ENCODE measurements around the gene MAN2A1.

Gene MAN2A1

DNA sequence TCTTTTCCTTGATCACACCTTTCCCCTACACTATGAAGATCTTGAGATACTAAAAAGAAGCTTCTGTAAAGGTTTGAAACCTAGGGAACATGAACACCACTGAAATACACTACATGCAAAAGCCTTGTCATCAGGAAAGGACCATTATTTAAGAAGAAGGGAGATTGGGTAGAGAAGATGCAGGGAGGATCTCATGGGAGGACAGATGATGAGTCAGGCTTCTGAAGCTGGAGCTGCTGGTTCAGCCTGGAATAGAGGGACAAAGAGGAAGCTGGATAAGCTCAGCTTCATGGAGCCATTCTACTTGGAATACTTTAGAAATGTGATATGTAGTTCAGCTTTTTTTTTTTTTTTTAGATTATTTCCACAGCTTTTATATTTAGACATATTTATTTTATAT, 169.8 kb downstream of the MAN2A1 start:
- H3K27me3 ChIP-seq (replicated peaks; ENCODE audit: control insufficient read depth, insufficient read depth, low read length), result no peaks in the 10 kb centered on the region
- no peak for DNase-seq (ENCODE audit: extremely low read depth, insufficient read length)
- TF ChIP-seq, protein P1, sequence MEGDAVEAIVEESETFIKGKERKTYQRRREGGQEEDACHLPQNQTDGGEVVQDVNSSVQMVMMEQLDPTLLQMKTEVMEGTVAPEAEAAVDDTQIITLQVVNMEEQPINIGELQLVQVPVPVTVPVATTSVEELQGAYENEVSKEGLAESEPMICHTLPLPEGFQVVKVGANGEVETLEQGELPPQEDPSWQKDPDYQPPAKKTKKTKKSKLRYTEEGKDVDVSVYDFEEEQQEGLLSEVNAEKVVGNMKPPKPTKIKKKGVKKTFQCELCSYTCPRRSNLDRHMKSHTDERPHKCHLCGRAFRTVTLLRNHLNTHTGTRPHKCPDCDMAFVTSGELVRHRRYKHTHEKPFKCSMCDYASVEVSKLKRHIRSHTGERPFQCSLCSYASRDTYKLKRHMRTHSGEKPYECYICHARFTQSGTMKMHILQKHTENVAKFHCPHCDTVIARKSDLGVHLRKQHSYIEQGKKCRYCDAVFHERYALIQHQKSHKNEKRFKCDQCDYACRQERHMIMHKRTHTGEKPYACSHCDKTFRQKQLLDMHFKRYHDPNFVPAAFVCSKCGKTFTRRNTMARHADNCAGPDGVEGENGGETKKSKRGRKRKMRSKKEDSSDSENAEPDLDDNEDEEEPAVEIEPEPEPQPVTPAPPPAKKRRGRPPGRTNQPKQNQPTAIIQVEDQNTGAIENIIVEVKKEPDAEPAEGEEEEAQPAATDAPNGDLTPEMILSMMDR (IDR thresholded peaks at IDR 0.05; ENCODE audit: insufficient read depth, low read length, poor library complexity, severe bottlenecking), result no peak
- peaks cover 4% of the 10 kb centered on the region for H3K36me3 ChIP-seq (ENCODE audit: control insufficient read depth, insufficient read depth, low read length)
- H3K4me3 ChIP-seq (replicated peaks; ENCODE audit: low read depth, low read length), result no peak overlapping the region

DNA sequence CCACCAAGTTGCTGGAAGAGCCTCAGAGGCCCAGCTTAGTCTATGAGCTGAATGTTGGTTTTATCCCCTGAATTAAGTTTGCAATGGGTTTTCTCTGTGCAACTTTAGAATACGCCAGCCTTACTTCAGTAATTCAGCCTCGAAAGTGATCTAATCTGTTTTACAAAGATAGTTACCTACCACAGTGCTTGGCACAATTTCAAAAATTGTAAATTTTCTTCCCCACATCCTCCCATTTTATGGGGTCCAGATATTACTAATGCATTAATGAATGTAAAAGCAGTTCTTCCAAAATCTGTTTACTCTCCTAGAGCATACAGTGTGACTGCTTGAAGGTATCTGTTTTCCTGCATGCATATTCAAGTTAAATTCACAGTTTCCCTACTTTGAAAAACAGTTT, 172.6 kb downstream of the MAN2A1 start:
- Histone ChIP-seq H3K4me3 (replicated peaks; ENCODE audit: low read depth, low read length) (no peak overlapping the region), H3K27me3 (replicated peaks; ENCODE audit: control insufficient read depth, insufficient read depth, low read length) (no peaks in the 10 kb centered on the region), H3K36me3 (ENCODE audit: control insufficient read depth, insufficient read depth, low read length) (peaks cover 2% of the 10 kb centered on the region)
- no peak for DNase-seq (ENCODE audit: extremely low read depth, insufficient read length)
- TF ChIP-seq, protein P1 (IDR thresholded peaks at IDR 0.05; ENCODE audit: insufficient read depth, low read length, poor library complexity, severe bottlenecking), result no peak

DNA sequence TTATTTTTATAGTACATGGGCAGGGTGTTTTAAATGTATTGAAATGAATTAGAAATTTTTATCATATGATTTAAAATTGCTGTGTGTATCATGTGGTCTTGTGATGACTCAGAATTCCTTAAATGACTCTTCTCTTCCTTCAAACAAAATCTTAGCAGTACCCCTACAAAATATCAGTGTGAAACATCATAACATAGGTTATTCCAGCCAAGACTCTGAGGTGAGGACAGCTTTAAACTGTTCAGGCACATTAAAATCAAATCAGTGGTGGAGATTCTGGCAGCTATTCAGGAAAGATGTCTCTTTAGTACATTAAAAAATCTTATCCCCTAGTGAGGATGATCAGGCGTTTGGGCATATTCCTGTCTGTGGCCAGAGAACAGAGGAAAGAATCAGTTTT, 174.0 kb downstream of the MAN2A1 start:
- no peak overlapping the region for H3K4me3 ChIP-seq (replicated peaks; ENCODE audit: low read depth, low read length)
- no peaks in the 10 kb centered on the region for H3K27me3 ChIP-seq (replicated peaks; ENCODE audit: control insufficient read depth, insufficient read depth, low read length)
- TF ChIP-seq, protein P1 (IDR thresholded peaks at IDR 0.05; ENCODE audit: insufficient read depth, low read length, poor library complexity, severe bottlenecking), result no peak
- DNase-seq (ENCODE audit: extremely low read depth, insufficient read length), result no peak
- no peaks in the 10 kb centered on the region; the same call in none of the 2 replicates for H3K36me3 ChIP-seq (ENCODE audit: control insufficient read depth, insufficient read depth, low read length)

DNA sequence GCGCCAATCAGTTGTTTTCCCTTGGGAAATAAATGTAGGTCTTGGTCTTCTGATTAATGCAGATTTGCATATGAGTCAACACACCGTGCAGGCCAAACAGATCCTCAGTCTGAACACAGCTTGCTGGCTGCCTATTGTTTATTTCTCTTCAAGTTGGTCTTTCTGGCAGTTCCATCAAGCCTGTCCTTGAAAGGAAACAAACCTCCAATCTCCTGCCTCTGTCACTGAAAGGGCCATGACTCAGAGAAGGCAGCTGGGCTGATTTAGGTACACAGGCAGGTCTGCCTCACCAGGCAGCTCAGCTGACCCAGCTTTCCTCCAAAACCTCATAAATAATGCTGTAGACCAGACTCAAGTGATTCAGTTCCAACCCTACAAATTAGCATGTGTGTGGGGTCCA, 175.9 kb downstream of the MAN2A1 start:
- TF ChIP-seq, protein P1 (IDR thresholded peaks at IDR 0.05; ENCODE audit: insufficient read depth, low read length, poor library complexity, severe bottlenecking), result no peak

DNA sequence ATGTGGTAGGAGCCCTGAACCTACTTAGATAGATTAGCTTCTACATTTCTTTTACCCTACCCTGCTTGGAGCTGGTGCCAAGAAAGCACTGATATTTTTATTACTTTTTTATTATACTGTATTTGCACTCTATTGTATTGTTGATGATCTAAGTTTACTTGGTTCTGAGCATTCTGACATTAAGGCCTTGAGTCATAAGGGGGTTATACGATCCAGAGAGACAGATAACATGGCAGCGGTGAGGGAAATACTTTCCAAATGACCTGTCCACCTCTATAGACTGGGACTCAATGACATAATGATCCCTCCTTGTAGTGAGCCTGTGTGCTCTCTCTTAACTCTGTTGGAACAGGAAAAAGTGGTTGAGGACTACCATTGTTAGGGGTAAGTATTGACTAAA, 176.3 kb downstream of the MAN2A1 start:
- no peak for DNase-seq (ENCODE audit: extremely low read depth, insufficient read length)

More for the DNA sequence above, 175.9 kb downstream of the MAN2A1 start:
- DNase-seq (ENCODE audit: extremely low read depth, insufficient read length), result no peak
- Histone ChIP-seq H3K36me3 (ENCODE audit: control insufficient read depth, insufficient read depth, low read length) (no peaks in the 10 kb centered on the region; the same call in none of the 2 replicates), H3K4me3 (replicated peaks; ENCODE audit: low read depth, low read length) (no peak overlapping the region), H3K27me3 (replicated peaks; ENCODE audit: control insufficient read depth, insufficient read depth, low read length) (no peaks in the 10 kb centered on the region)

More for the DNA sequence above, 176.3 kb downstream of the MAN2A1 start:
- Histone ChIP-seq H3K4me3 (replicated peaks; ENCODE audit: low read depth, low read length) (no peak overlapping the region), H3K27me3 (replicated peaks; ENCODE audit: control insufficient read depth, insufficient read depth, low read length) (no peaks in the 10 kb centered on the region), H3K36me3 (ENCODE audit: control insufficient read depth, insufficient read depth, low read length) (no peaks in the 10 kb centered on the region; the same call in none of the 2 replicates)
- TF ChIP-seq, protein P1 (IDR thresholded peaks at IDR 0.05; ENCODE audit: insufficient read depth, low read length, poor library complexity, severe bottlenecking), result no peak
